Measurements from ENCODE around the gene EXOSC5. TPM values are rescaled to one million over a fixed set of nuclear protein-coding genes. Genes with fewer than 3 reads are reported as not detected.
"Not testable (repeated sequence)": the region's sequence is repeated elsewhere in the genome, so short reads cannot be mapped to it uniquely, and the experiment has no call there.

The EXOSC5 gene
- total and polyA plus RNA-seq, 7 donors = 6.6 to 32.7 (median 15.6) TPM

DNA sequence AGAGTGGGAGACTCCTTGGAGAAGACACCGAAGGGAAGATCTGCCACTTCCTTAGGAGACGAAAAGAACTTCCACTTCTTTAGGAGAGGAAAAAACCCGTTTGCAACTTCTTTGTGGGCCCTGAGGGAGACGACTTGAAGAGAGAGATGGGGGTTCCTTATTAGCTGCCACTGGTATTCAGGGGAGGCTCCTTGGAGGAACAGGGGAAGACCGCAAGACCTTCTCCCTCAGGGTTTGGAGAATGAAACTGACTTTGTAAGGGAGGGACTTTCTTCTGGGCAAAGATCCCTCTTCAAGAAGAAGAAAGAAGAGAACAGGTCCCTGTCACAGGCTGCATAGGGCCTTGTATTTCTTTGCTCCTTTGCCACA is 875 bp upstream of the EXOSC5 start:
- 0% methylated on average over 5 of the region's 5 CpGs for WGBS, 2 donors
- peak in 1 of 2 donors; percentile 5 for TF ChIP-seq POLR2A (IDR thresholded peaks at IDR 0.05)
- TF ChIP-seq EP300 (IDR thresholded peaks at IDR 0.05) = no peak
- H3K27ac ChIP-seq = peak overlapping the region; percentile 85 to 89 (median 86)
- peaks cover 0 to 32% (median 26%) of the 10 kb centered on the region in 4 donors for H3K4me1 ChIP-seq
- intact Hi-C loops (cut with DNase I) = no loop called here
- H3K27me3 ChIP-seq = no peaks in the 10 kb centered on the region
- peaks cover 0 to 6% (median 0%) of the 10 kb centered on the region in 4 donors for H3K36me3 ChIP-seq
- no peaks in the 10 kb centered on the region for H3K9me3 ChIP-seq
- H3K4me3 ChIP-seq = peak overlapping the region; percentile 82 to 93 (median 87)
- no peak for DNase-seq

DNA sequence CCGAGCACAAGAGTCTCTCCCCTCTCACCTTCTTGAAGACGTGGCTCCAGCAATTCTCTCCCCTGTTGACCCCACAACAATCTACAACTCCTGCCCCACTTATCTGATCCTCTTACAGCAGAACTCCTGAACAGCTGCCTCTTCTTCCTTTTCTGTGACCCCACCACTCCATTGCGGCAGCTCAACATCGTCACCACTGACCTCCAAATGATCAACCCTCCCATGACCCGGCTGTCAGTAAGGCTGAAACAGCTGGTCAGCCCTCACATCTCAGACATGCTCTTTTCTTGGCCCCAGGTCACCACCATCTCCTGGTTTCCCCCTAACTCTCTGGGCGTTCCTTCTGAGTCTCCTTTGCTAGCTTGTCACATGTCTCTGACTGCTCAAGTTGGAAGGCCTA is 1.8 kb downstream of the EXOSC5 start:
- intact Hi-C loops (cut with DNase I) = no loop called here
- TF ChIP-seq, protein P1, sequence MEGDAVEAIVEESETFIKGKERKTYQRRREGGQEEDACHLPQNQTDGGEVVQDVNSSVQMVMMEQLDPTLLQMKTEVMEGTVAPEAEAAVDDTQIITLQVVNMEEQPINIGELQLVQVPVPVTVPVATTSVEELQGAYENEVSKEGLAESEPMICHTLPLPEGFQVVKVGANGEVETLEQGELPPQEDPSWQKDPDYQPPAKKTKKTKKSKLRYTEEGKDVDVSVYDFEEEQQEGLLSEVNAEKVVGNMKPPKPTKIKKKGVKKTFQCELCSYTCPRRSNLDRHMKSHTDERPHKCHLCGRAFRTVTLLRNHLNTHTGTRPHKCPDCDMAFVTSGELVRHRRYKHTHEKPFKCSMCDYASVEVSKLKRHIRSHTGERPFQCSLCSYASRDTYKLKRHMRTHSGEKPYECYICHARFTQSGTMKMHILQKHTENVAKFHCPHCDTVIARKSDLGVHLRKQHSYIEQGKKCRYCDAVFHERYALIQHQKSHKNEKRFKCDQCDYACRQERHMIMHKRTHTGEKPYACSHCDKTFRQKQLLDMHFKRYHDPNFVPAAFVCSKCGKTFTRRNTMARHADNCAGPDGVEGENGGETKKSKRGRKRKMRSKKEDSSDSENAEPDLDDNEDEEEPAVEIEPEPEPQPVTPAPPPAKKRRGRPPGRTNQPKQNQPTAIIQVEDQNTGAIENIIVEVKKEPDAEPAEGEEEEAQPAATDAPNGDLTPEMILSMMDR (IDR thresholded peaks at IDR 0.05) = no peak
- TF ChIP-seq POLR2AphosphoS5 (IDR thresholded peaks at IDR 0.05) (no peak), POLR2A (IDR thresholded peaks at IDR 0.05) (no peak), EP300 (IDR thresholded peaks at IDR 0.05) (no peak)
- H3K9me3 ChIP-seq = no peaks in the 10 kb centered on the region
- H3K4me1 ChIP-seq = peaks cover 0 to 31% (median 26%) of the 10 kb centered on the region in 4 donors
- H3K4me3 ChIP-seq = no peak overlapping the region
- WGBS, 2 donors = 69 to 79% methylated on average over 6 of the region's 6 CpGs
- H3K27ac ChIP-seq = no peak overlapping the region
- no peaks in the 10 kb centered on the region for H3K27me3 ChIP-seq
- DNase-seq = no peak
- peaks cover 11 to 16% (median 11%) of the 10 kb centered on the region in 4 donors for H3K36me3 ChIP-seq

DNA sequence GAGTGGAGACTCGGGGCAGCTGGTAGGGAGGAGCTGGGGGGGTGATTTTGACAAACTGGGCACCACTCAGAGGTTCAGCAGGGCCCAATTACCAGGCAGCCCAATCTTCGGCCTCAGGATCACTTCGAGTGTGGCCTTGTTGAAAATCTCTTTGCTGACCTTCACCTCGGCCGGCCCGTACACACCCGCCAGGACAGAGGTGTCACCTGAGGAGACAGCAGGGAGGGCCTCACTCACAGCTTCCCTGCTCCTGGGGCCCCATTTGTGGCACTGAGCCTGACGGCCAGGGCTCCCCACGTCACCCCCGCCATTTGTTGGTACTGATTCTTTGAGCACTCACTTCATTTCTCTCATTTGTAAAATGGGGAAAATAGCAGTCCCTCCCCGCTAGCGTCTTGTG is 4.4 kb downstream of the EXOSC5 start:
- Histone ChIP-seq H3K27me3 (no peaks in the 10 kb centered on the region), H3K4me3 (no peak overlapping the region), H3K27ac (no peak overlapping the region), H3K36me3 (peaks cover 11 to 40% (median 12%) of the 10 kb centered on the region in 4 donors), H3K9me3 (no peaks in the 10 kb centered on the region), H3K4me1 (peaks cover 0 to 15% (median 11%) of the 10 kb centered on the region in 4 donors)
- 86 to 90% methylated on average over 12 of the region's 12 CpGs for WGBS, 2 donors
- TF ChIP-seq POLR2A (IDR thresholded peaks at IDR 0.05) (no peak), POLR2AphosphoS5 (IDR thresholded peaks at IDR 0.05) (no peak), EP300 (IDR thresholded peaks at IDR 0.05) (no peak)
- TF ChIP-seq, protein P1 (IDR thresholded peaks at IDR 0.05) = no peak
- DNase-seq = no peak
- intact Hi-C loops (cut with DNase I) = no loop called here

DNA sequence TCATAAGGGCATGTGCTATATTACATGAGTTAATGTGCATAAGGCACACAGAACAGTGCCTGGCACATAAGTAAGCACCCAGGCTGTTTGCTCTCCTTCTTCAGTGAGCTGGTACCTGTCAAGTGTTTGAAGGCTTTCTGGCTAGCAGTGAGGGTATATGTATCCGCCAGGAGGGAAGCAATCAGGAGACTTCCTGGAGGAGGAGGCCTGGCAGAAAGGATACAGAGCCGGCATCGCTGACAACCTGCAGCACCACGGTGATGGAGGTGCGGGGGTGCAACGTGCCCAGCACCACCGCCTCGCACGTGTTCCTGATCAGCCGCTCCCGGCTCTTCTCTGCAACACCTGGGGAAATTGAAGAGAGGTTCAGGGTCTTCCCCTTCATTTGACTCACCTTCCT is 5.5 kb downstream of the EXOSC5 start:
- no peak for DNase-seq
- Histone ChIP-seq H3K4me3 (no peak overlapping the region), H3K27me3 (no peaks in the 10 kb centered on the region), H3K27ac (no peak overlapping the region), H3K36me3 (peaks cover 11 to 40% (median 12%) of the 10 kb centered on the region in 4 donors), H3K9me3 (no peaks in the 10 kb centered on the region), H3K4me1 (peaks cover 0 to 10% (median 6%) of the 10 kb centered on the region in 4 donors)
- no peak for TF ChIP-seq POLR2A (IDR thresholded peaks at IDR 0.05)
- intact Hi-C loops (cut with DNase I) = no loop called here
- 87 to 89% methylated on average over 11 of the region's 11 CpGs for WGBS, 2 donors

DNA sequence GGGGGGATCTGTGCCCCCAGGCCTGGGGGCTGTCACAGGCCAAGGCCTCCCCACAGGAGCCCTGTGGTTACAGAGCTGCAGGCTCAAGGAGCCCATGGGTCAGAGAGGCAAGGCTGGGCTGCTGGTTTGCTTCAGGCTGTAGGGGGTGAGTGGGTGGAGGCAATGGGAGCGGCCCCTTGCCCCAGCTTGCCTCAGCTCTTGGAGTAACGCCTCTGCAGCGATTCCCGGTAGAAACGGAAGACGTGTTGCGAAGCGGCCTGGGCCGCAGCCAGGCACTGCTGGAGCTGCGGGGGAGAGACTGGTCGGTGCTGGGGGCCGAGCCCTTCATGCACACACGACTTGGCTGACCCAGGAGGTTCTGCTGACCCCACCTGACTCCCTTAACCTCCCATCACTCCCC is 10.7 kb downstream of the EXOSC5 start:
- no peaks in the 10 kb centered on the region for H3K4me1 ChIP-seq
- H3K27me3 ChIP-seq = no peaks in the 10 kb centered on the region
- intact Hi-C loops (cut with DNase I) = no loop called here
- no peak overlapping the region for H3K27ac ChIP-seq
- peaks cover 2 to 35% (median 8%) of the 10 kb centered on the region in 4 donors for H3K36me3 ChIP-seq
- no peak overlapping the region for H3K4me3 ChIP-seq
- TF ChIP-seq, protein P1 (IDR thresholded peaks at IDR 0.05) = no peak
- TF ChIP-seq EP300 (IDR thresholded peaks at IDR 0.05) = no peak
- TF ChIP-seq POLR2A (IDR thresholded peaks at IDR 0.05) = no peak
- no peak for TF ChIP-seq POLR2AphosphoS5 (IDR thresholded peaks at IDR 0.05)
- H3K9me3 ChIP-seq = no peaks in the 10 kb centered on the region
- 95% methylated on average over 13 of the region's 13 CpGs for WGBS, 2 donors
- no peak for DNase-seq

DNA sequence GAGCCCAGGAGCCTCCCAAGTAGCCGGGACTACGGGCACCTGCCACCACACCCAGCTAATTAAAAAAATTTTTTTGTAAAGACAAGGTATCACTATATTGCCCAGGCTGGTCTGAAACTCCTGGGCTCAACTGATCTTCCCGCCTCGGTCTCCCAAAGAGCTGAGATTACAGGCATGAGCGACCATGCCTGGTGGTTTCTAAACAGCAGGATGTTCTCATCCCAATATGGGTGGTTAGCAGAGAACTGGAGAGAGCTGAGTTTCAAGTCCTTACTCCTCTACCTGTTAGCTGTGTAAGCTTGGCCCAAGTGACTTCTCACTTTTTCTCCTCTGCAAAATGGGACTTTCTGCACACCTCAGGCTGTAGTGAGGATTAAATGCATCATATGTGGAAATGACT is 12.8 kb downstream of the EXOSC5 start:
- intact Hi-C loops (cut with DNase I) = no loop called here
- 67 to 77% methylated on average over 5 of the region's 5 CpGs for WGBS, 2 donors
- no peaks in the 10 kb centered on the region for H3K4me1 ChIP-seq
- no peak overlapping the region for H3K4me3 ChIP-seq
- H3K9me3 ChIP-seq = no peaks in the 10 kb centered on the region
- TF ChIP-seq POLR2AphosphoS5 (IDR thresholded peaks at IDR 0.05) (no peak), POLR2A (IDR thresholded peaks at IDR 0.05) (no peak), EP300 (IDR thresholded peaks at IDR 0.05) (no peak)
- TF ChIP-seq, protein P1 (IDR thresholded peaks at IDR 0.05) = no peak
- DNase-seq = no peak
- no peak overlapping the region for H3K27ac ChIP-seq
- H3K27me3 ChIP-seq = no peaks in the 10 kb centered on the region
- H3K36me3 ChIP-seq = peaks cover 0 to 15% (median 0%) of the 10 kb centered on the region in 4 donors

DNA sequence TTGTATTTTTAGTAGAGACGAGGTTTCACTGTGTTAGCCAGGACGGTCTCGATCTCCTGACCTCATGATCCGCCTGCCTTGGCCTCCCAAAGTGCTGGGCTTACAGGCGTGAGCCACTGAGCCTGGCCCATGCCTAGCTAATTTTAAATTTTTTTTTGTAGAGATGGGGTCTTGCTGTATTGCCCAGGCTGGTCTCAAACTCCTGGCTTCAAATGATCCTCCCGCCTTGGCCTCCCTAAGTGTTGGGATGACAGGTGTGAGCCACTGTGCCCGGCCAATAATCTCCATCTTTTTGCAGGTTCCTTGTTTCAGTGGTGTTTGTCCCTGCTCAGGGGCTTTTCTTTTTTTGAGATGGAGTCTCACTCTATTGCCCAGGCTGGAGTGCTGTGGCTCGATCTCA is 15.6 kb downstream of the EXOSC5 start:
- WGBS, 2 donors = 92 to 95% methylated on average over 8 of the region's 8 CpGs
- H3K4me1 ChIP-seq = peaks cover 0 to 23% (median 12%) of the 10 kb centered on the region in 4 donors
- H3K27me3 ChIP-seq; DNase-seq; H3K36me3 ChIP-seq; H3K27ac ChIP-seq; H3K4me3 ChIP-seq; H3K9me3 ChIP-seq; intact Hi-C loops (cut with DNase I): not testable (repeated sequence)

Data from sigmoid colon (tissue), 7 donors.